NT2/D1 (cell line): ENCODE data around the gene PCBP2.

Experiments used
- SUZ12 ChIP-seq: IDR thresholded peaks from 2 replicates; pipeline ENCODE4 v1.6.1; 2011; ENCODE audit not compliant: insufficient read length, insufficient read depth; ENCODE audit errors: extremely low read depth
- YY1 ChIP-seq: IDR thresholded peaks from 2 replicates; pipeline ENCODE4 v1.6.1; 2011; ENCODE audit not compliant: insufficient read length, insufficient read depth
- ZNF274 ChIP-seq: IDR thresholded peaks from 2 replicates; pipeline ENCODE4 v1.6.1; 2011; ENCODE audit warnings: mild to moderate bottlenecking, low read depth, low read length

DNA sequence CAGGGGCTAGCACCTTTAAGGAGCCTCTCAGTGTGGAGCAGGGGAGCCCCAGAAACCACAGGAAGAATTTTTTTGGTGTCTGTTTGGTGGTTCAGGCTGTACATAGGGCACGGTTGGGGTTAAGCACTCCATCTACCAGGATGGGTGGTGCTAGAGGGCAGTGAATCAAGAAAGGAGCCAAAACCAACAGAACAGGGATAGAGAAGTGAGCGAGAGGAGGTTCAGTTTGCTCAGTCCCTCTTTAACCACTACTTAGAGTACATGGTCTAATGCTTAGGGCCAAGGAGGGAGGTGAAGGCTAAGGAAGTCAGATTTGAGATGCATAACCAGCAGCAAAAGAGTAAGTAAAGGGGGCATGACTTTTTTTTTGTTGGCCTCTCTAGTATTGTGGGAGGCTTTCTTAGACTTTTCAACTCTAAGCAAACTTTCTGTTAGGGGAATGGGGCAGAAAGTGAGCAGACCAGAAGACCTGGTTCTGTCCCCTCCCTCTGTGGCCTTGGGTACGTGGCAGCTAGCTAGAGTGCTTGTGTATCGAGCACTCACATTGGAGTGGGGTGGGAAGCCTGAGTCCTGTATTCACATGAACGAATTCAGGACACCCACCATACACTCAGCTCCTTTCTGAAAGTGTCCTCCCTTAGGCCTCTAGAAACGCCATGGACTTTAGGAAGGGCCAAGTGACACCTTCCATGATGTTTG, 62.0 kb downstream of the PCBP2 start:
- no peak for TF ChIP-seq SUZ12
- no peak for TF ChIP-seq ZNF274
- no peak for TF ChIP-seq YY1
